ENCODE data around the gene ABLIM2.

DNA sequence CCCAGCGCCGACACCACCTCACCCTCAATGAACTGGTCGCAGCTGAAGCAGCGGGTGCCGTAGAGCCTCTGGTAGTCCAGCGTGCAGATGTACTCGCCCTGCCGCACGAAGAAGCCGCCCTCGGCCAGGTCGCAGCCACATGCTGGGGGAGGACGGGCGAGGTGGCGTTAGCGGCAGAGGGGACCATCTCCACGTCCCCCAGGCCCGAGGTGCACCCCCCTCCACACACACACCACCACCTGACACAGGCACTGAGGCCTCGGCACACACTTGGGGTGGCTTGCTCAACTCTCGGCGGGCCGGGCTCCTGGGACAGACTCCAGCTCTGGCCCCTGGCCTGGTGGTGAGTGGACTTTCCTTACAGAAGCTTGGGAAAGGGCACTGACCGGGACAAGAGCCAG is 61.5 kb downstream of the ABLIM2 start:
- TF ChIP-seq, protein P1, sequence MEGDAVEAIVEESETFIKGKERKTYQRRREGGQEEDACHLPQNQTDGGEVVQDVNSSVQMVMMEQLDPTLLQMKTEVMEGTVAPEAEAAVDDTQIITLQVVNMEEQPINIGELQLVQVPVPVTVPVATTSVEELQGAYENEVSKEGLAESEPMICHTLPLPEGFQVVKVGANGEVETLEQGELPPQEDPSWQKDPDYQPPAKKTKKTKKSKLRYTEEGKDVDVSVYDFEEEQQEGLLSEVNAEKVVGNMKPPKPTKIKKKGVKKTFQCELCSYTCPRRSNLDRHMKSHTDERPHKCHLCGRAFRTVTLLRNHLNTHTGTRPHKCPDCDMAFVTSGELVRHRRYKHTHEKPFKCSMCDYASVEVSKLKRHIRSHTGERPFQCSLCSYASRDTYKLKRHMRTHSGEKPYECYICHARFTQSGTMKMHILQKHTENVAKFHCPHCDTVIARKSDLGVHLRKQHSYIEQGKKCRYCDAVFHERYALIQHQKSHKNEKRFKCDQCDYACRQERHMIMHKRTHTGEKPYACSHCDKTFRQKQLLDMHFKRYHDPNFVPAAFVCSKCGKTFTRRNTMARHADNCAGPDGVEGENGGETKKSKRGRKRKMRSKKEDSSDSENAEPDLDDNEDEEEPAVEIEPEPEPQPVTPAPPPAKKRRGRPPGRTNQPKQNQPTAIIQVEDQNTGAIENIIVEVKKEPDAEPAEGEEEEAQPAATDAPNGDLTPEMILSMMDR (conservative IDR thresholded peaks at IDR 0.05; ENCODE audit: low read depth in 2 of 2): no peak
- TF ChIP-seq EZH2 (IDR thresholded peaks at IDR 0.05; ENCODE audit: low read depth, unreplicated experiment) (no peak), POLR2AphosphoS5 (IDR thresholded peaks at IDR 0.05; ENCODE audit: low read depth) (no peak)
